Neural cell (in vitro differentiated cells): Measurements from ENCODE around the gene FLT1. TPM values are rescaled to one million over a fixed set of nuclear protein-coding genes. Genes with fewer than 3 reads are reported as not detected.

ENCODE experiments used
- H2AFZ ChIP-seq: fragments of 200-600, 300-800 bp; sonication (generic), shearing (Covaris generic); 2 replicates; pipeline ENCODE4 v1.6.0; 2014; ENCODE audit warnings: low read depth, mild to moderate bottlenecking, antibody characterized with exemption, low read length, moderate library complexity
- H3F3A ChIP-seq: fragments of 200-600 bp; shearing (Covaris generic); 2 replicates; pipeline ENCODE4 v1.6.1; 2016; ENCODE audit warnings: mild to moderate bottlenecking, moderate library complexity, mixed read lengths, antibody characterized with exemption, low read length; ENCODE audit not compliant: insufficient read depth, poor library complexity, severe bottlenecking
- H3K27ac ChIP-seq: fragments of 200-600, 300-800 bp; sonication (generic), shearing (Covaris generic); 2 replicates; pipeline ENCODE4 v1.5.1; 2014; ENCODE audit warnings: mild to moderate bottlenecking, low read length, moderate library complexity
- H3K27me3 ChIP-seq: fragments of 300-800, 200-600 bp; sonication (generic), shearing (Covaris generic); 2 replicates; pipeline ENCODE4 v1.6.0; 2014; ENCODE audit warnings: mild to moderate bottlenecking, low read depth, low read length, moderate library complexity; ENCODE audit not compliant: insufficient read depth
- H3K36me3 ChIP-seq: fragments of 300-800, 200-600 bp; sonication (generic), shearing (Covaris generic); 2 replicates; pipeline ENCODE4 v1.5.1; 2014; ENCODE audit warnings: mild to moderate bottlenecking, antibody characterized with exemption, low read length, moderate library complexity; ENCODE audit not compliant: insufficient read depth
- H3K4me2 ChIP-seq: fragments of 300-800, 200-600 bp; sonication (generic), shearing (Covaris generic); 2 replicates; pipeline ENCODE4 v1.6.0; 2014; ENCODE audit warnings: mild to moderate bottlenecking, low read length
- H3K4me3 ChIP-seq: fragments of 300-800, 200-600 bp; sonication (generic), shearing (Covaris generic); 2 replicates; pipeline ENCODE4 v1.5.1; 2014; ENCODE audit warnings: mild to moderate bottlenecking, low read length, moderate library complexity
- H3K79me2 ChIP-seq: fragments of 200-600 bp; shearing (Covaris generic); replicated peaks from 2 replicates; pipeline ENCODE4 v1.6.0; 2014; ENCODE audit warnings: mild to moderate bottlenecking, low read length, moderate library complexity; ENCODE audit not compliant: insufficient read depth
- H3K9ac ChIP-seq: fragments of 300-800, 200-600 bp; sonication (generic), shearing (Covaris generic); 2 replicates; pipeline ENCODE4 v1.6.1; 2016; ENCODE audit warnings: mild to moderate bottlenecking, low read length, mixed read lengths
- H3K9me2 ChIP-seq: fragments of 200-600 bp; shearing (Covaris generic); 2 replicates; pipeline ENCODE4 v1.6.1; 2016; ENCODE audit warnings: mild to moderate bottlenecking, low read length, mixed read lengths; ENCODE audit not compliant: insufficient read depth
- H3K9me3 ChIP-seq: fragments of 200-600, 300-800 bp; sonication (generic), shearing (Covaris generic); 2 replicates; pipeline ENCODE4 v1.6.1; 2016; ENCODE audit warnings: mild to moderate bottlenecking, mixed run types, low read length, moderate library complexity, mixed read lengths
- H4K20me1 ChIP-seq: fragments of 200-600 bp; shearing (Covaris generic); 2 replicates; pipeline ENCODE4 v1.6.1; 2016; ENCODE audit warnings: mild to moderate bottlenecking, mixed run types; ENCODE audit not compliant: insufficient read depth
- EP300 ChIP-seq: fragments of 450-650 bp; conservative IDR thresholded peaks from 2 replicates; pipeline ENCODE4 v1.6.1; 2014; ENCODE audit warnings: antibody characterized with exemption, mild to moderate bottlenecking, moderate library complexity; ENCODE audit not compliant: poor library complexity, severe bottlenecking
- EZH2 ChIP-seq: fragments of 200-600, 300-800 bp; shearing (Covaris generic), sonication (generic); IDR thresholded peaks from 2 replicates; pipeline ENCODE4 v1.6.1; 2014; ENCODE audit warnings: antibody characterized with exemption, low read length, borderline replicate concordance, mild to moderate bottlenecking; ENCODE audit not compliant: insufficient read depth, poor library complexity, severe bottlenecking
- MXI1 ChIP-seq: fragments of 450-650 bp; conservative IDR thresholded peaks from 2 replicates; pipeline ENCODE4 v1.6.1; 2014; ENCODE audit warnings: antibody characterized with exemption, mild to moderate bottlenecking; ENCODE audit not compliant: poor library complexity, severe bottlenecking
- POLR2AphosphoS5 ChIP-seq: IDR thresholded peaks from 2 replicates; pipeline ENCODE4 v1.6.1; 2012
- RAD21 ChIP-seq: fragments of 450-650 bp; conservative IDR thresholded peaks from 2 replicates; pipeline ENCODE4 v1.6.1; 2014; ENCODE audit warnings: antibody characterized with exemption, mild to moderate bottlenecking, moderate library complexity
- SMC3 ChIP-seq: fragments of 450-650 bp; conservative IDR thresholded peaks from 2 replicates; pipeline ENCODE4 v1.6.1; 2014; ENCODE audit warnings: antibody characterized with exemption, mild to moderate bottlenecking, moderate library complexity; ENCODE audit not compliant: poor library complexity
- TAF1 ChIP-seq: IDR thresholded peaks from 2 replicates; pipeline ENCODE4 v1.6.1; 2012; ENCODE audit warnings: low read depth
- polyA plus RNA-seq: library from polyadenylated mRNA; depleted of rRNA; stranded (reverse); fragments of >200 nt; gene quantifications from 2 replicates; pipeline ENCODE4 v1.2.3, GENCODE V29; 2014
- TF ChIP-seq, protein P1 (sequence below): IDR thresholded peaks from 2 replicates; pipeline ENCODE4 v1.6.1; 2012; ENCODE audit warnings: borderline replicate concordance
- TF ChIP-seq, protein P2 (sequence below): fragments of 450-650 bp; IDR thresholded peaks from 2 replicates; pipeline ENCODE4 v1.5.1; 2014; ENCODE audit warnings: antibody characterized with exemption, mild to moderate bottlenecking, moderate library complexity; ENCODE audit not compliant: poor library complexity, severe bottlenecking

FLT1 gene
- polyA plus RNA-seq, 1 donor from 2014 or later: not detected

DNA sequence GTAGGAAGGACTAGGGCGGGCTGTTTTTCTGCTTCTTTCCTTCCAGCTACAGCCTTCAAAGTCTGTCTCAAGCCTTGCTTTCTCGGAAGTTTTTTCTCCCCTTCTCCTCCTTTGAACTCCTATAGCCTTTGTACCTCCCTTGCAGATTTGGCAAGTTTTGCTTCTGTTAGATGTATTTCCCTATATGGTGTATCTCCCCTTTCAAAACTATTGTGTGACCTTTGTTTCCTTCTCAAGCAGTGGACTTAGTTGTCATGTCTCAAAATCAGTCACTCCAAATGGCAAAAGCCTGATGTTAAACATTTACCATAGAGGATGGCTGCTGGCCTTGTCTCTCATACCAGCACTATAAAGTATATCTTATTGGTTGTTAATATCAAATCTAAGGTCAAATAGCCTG is 152.7 kb downstream of the FLT1 start:
- Histone ChIP-seq H3K36me3 (no peaks in the 10 kb centered on the region), H3K9me2 (no peaks in the 10 kb centered on the region), H3K79me2 (no peaks in the 10 kb centered on the region), H3K9me3 (no peaks in the 10 kb centered on the region), H3K27me3 (no peaks in the 10 kb centered on the region), H4K20me1 (no peaks in the 10 kb centered on the region), H3F3A (no peaks in the 10 kb centered on the region), H3K4me3 (no peak overlapping the region), H3K4me2 (no peak overlapping the region), H2AFZ (no peak overlapping the region), H3K9ac (no peak overlapping the region), H3K27ac (no peak overlapping the region)
- TF ChIP-seq, protein P1, sequence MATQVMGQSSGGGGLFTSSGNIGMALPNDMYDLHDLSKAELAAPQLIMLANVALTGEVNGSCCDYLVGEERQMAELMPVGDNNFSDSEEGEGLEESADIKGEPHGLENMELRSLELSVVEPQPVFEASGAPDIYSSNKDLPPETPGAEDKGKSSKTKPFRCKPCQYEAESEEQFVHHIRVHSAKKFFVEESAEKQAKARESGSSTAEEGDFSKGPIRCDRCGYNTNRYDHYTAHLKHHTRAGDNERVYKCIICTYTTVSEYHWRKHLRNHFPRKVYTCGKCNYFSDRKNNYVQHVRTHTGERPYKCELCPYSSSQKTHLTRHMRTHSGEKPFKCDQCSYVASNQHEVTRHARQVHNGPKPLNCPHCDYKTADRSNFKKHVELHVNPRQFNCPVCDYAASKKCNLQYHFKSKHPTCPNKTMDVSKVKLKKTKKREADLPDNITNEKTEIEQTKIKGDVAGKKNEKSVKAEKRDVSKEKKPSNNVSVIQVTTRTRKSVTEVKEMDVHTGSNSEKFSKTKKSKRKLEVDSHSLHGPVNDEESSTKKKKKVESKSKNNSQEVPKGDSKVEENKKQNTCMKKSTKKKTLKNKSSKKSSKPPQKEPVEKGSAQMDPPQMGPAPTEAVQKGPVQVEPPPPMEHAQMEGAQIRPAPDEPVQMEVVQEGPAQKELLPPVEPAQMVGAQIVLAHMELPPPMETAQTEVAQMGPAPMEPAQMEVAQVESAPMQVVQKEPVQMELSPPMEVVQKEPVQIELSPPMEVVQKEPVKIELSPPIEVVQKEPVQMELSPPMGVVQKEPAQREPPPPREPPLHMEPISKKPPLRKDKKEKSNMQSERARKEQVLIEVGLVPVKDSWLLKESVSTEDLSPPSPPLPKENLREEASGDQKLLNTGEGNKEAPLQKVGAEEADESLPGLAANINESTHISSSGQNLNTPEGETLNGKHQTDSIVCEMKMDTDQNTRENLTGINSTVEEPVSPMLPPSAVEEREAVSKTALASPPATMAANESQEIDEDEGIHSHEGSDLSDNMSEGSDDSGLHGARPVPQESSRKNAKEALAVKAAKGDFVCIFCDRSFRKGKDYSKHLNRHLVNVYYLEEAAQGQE: no peak
- TF ChIP-seq POLR2AphosphoS5: no peak
- TF ChIP-seq EZH2: no peak
- no peak for TF ChIP-seq MXI1
- TF ChIP-seq SMC3: no peak
- TF ChIP-seq TAF1: no peak
- TF ChIP-seq, protein P2, sequence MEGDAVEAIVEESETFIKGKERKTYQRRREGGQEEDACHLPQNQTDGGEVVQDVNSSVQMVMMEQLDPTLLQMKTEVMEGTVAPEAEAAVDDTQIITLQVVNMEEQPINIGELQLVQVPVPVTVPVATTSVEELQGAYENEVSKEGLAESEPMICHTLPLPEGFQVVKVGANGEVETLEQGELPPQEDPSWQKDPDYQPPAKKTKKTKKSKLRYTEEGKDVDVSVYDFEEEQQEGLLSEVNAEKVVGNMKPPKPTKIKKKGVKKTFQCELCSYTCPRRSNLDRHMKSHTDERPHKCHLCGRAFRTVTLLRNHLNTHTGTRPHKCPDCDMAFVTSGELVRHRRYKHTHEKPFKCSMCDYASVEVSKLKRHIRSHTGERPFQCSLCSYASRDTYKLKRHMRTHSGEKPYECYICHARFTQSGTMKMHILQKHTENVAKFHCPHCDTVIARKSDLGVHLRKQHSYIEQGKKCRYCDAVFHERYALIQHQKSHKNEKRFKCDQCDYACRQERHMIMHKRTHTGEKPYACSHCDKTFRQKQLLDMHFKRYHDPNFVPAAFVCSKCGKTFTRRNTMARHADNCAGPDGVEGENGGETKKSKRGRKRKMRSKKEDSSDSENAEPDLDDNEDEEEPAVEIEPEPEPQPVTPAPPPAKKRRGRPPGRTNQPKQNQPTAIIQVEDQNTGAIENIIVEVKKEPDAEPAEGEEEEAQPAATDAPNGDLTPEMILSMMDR: no peak
- no peak for TF ChIP-seq EP300
- TF ChIP-seq RAD21: no peak

DNA sequence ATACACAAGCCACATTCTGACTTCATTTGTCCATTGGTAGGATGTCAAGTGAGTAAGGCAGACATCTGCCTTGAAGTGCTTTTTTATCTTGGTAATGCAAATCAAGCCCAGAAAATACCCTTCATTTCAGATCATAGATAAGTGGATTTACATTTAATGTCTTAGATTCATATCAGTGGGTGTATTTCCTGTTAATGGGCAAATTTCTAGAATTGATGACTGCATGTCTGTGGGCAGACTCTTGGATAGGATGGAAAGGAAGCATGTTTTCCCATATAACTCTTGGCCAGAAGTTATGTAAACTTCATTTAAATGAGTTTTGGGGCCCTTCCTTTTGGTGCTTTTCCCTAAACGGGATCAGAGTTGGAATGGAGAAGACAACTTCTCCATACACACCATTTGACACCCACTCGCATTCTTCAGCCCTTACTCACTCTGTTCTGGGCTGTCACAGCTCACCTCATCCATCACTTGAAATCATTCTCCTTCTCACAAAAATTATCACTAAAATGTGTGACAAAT is 154.6 kb downstream of the FLT1 start:
- Histone ChIP-seq H3K36me3 (no peaks in the 10 kb centered on the region), H2AFZ (no peak overlapping the region), H3K27ac (no peak overlapping the region), H3K9me2 (no peaks in the 10 kb centered on the region), H3K4me2 (no peak overlapping the region), H3K9ac (no peak overlapping the region), H3F3A (no peaks in the 10 kb centered on the region), H3K79me2 (no peaks in the 10 kb centered on the region), H3K27me3 (no peaks in the 10 kb centered on the region), H3K4me3 (no peak overlapping the region), H3K9me3 (no peaks in the 10 kb centered on the region), H4K20me1 (no peaks in the 10 kb centered on the region)
- no peak for TF ChIP-seq EP300
- TF ChIP-seq, protein P2: no peak
